Measurements from ENCODE around the gene ZFYVE28. TPM values are rescaled to one million over a fixed set of nuclear protein-coding genes. Genes with fewer than 3 reads are reported as not detected.

The ZFYVE28 gene
- total RNA-seq, 2 donors from 2014 or later, result 49.4 to 63.6 TPM

DNA sequence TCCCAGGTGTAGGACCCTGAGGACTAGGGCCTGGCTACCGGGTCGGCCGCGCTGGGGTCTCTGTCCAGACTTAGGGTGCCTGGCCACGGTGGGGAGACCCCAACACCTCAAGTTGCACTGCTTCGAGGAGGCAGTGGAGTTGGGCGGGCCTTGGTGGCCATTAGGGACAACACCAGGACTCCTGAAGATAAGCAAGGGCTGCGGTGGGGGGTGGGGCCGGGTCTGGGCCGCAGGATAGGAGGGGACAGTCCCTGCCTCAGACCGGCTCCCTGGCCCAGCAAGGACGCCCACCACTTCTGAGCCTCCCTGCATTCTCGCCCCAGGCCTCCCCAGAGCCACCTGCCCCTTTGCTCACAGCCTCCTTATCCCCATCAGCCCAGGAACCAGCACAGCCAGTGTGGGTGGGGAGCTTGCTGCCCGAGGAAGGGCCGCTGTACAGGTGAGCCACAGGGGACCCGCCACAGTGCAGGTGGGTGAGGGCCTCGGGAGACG, 151.1 kb downstream of the ZFYVE28 start:
- no peak for ATAC-seq

DNA sequence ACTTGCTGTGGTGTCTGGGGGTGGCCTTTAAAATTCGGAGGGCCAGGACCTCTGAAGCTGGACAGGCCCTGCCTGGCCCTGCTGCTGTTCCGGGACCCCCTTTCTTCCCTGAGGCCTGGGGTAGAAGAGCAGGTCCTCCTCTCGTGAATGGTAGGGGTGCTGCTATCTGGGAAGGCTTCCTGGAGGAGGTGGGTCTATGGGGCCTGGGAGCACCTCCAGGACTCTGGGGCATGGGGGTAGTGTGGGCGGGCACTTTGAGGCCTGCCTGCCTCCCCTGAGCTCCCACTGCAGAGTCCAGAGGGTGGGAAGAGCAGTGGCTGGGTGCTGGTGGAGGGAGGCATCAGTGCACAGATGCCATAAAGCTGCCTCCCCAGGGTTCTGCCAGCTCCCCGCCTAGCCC, 151.6 kb downstream of the ZFYVE28 start:
- ATAC-seq (no peak), DNase-seq (no peak)
- no peaks in the 10 kb centered on the region for H3K9me3 ChIP-seq (ENCODE audit: control insufficient read depth, low read length, poor library complexity, severe bottlenecking)
- no peak overlapping the region for H3K4me3 Mint-ChIP-seq
- no peaks in the 10 kb centered on the region for H3K4me1 Mint-ChIP-seq
- H3K36me3 Mint-ChIP-seq (ENCODE audit: low read depth), result no peaks in the 10 kb centered on the region
- H3K27ac Mint-ChIP-seq, result no peak overlapping the region
- no peaks in the 10 kb centered on the region for H3K27me3 Mint-ChIP-seq

More for the DNA sequence above, 151.1 kb downstream of the ZFYVE28 start:
- H3K4me3 Mint-ChIP-seq, result no peak overlapping the region
- no peaks in the 10 kb centered on the region for H3K4me1 Mint-ChIP-seq
- DNase-seq, result no peak
- H3K9me3 ChIP-seq (ENCODE audit: control insufficient read depth, low read length, poor library complexity, severe bottlenecking), result no peaks in the 10 kb centered on the region
- H3K27ac Mint-ChIP-seq, result no peak overlapping the region
- no peaks in the 10 kb centered on the region for H3K27me3 Mint-ChIP-seq
- no peaks in the 10 kb centered on the region for H3K36me3 Mint-ChIP-seq (ENCODE audit: low read depth)

DNA sequence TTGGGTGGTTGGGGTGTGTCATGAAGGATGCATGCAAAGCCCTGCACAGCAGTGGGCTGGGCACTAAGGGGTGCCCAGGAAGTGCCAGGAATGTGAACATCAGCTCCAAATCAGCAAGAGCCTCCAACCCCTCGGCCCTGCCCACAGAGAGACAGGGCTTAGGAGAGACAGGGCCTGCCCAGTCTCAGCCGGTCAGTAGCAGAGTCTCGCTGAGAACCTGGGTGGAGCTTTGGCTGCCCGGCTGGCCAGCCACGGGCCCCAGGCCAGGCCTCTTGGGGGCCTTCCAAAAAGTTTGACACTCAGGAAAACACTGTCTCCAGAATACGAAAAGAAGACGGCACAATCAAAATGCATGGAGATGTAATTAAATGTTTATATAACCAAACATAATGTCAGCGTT, 152.3 kb downstream of the ZFYVE28 start:
- no peaks in the 10 kb centered on the region for H3K27me3 Mint-ChIP-seq
- no peak overlapping the region for H3K4me3 Mint-ChIP-seq
- no peaks in the 10 kb centered on the region for H3K9me3 ChIP-seq (ENCODE audit: control insufficient read depth, low read length, poor library complexity, severe bottlenecking)
- no peaks in the 10 kb centered on the region for H3K4me1 Mint-ChIP-seq
- no peak for ATAC-seq
- H3K27ac Mint-ChIP-seq, result peak overlapping the region; percentile 89
- no peak for DNase-seq
- no peaks in the 10 kb centered on the region for H3K36me3 Mint-ChIP-seq (ENCODE audit: low read depth)

DNA sequence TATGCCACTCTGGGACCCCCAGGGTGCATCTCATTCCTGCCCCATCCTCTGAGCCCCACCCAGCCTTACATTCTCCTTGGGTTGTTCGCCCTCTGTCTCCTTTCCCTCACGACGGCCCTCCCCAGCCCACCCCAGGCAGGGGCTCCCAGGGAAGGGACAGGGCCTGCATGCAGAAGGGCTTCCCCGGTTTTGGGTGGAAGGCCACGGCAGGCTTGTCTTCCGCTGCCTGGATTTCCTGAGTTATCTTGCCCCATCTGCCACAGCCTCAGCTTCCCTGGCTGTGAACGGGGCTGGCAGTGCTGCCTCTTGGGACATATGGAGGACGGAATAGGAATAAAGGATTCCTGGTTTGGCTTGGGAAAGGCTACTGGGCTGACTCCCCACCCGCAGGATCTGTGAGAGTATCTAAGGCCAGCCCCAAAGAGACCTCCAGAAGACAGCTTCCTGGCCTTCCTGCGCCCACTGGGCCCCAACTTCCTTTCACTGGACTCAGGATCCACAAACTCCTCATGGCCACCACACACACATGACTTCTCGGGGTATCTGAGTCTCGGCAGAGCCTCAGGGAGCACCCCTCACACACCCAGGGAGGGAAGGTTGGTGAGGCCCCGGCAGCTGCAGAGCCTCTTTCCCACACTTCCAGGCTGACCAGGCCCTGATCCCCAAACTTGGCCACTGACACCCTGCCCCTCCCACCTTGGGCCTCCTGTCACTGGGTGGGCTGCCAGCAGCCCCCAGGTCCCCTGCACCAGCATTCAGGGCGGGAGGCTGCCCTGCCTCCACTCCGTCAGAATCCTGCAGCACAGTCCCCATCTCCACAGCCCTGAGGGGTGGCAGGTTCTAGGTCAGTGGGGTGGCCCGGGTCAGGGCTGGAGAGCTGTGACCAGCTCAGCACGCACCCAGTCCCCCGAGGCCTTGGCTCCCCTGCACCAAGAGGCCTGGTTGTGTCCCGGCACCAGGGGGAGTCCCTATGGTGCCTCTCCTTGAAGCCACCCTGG, 153.0 kb downstream of the ZFYVE28 start:
- H3K27me3 Mint-ChIP-seq, result no peaks in the 10 kb centered on the region
- DNase-seq (no peak), ATAC-seq (no peak)
- no peaks in the 10 kb centered on the region for H3K9me3 ChIP-seq (ENCODE audit: control insufficient read depth, low read length, poor library complexity, severe bottlenecking)
- H3K4me3 Mint-ChIP-seq, result peak overlapping the region; percentile 25
- no peaks in the 10 kb centered on the region for H3K36me3 Mint-ChIP-seq (ENCODE audit: low read depth)
- H3K27ac Mint-ChIP-seq, result peak overlapping the region; percentile 89
- H3K4me1 Mint-ChIP-seq, result no peaks in the 10 kb centered on the region

DNA sequence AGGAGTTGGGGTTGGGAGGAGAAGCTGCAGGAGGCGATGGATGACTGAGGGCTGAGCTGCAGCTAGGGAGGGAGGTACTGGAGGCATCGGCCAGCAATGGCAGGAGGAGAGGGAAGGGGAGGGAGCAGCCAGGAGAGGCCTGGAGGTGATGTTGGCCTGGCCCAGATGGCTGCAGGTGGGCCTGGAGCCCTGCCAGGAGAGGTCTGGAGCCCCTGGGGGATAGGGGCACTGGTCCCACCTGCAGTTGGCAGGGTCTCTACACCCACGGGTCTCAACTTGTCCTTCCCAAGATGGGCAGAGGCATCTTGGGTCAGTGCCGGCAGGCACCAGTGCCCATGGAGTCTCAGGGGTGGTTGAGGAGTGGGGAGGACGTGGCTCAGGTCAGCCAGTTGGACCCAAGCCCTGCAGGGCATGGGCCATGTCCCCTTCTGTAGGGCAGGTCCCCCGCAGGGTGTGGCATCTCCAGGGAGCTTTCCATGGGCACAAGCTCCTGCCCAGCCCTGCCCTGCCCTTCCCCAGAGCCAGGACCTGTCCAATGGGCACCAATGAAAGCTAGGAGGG, 153.9 kb downstream of the ZFYVE28 start:
- H3K4me3 Mint-ChIP-seq, result peak overlapping the region; percentile 25
- no peaks in the 10 kb centered on the region for H3K27me3 Mint-ChIP-seq
- H3K9me3 ChIP-seq (ENCODE audit: control insufficient read depth, low read length, poor library complexity, severe bottlenecking), result no peaks in the 10 kb centered on the region
- H3K4me1 Mint-ChIP-seq, result no peaks in the 10 kb centered on the region
- ATAC-seq (no peak), DNase-seq (peak in 1 of 3 donors; percentile 6)
- H3K36me3 Mint-ChIP-seq (ENCODE audit: low read depth), result no peaks in the 10 kb centered on the region
- peak overlapping the region; percentile 78 for H3K27ac Mint-ChIP-seq

DNA sequence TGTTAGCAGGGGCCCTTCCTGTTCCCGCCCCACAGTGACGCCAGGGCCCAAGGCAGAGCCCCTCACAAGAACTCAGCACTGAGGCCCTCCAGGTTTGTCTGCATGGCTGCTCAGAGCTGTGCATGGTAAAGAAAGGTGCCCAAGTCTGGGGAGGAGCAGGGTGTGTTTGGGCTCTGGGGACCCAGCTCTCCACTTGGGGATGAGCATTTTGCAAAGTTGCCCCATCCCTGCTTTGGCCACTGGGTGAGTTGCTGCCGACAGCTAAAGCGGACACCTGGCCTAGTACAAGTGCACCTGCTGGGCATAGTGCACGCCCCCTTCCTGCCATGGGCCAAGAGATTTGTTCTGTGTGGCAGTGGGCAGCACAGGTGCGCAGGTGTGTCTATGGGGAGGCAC, 154.5 kb downstream of the ZFYVE28 start:
- H3K4me3 Mint-ChIP-seq, result no peak overlapping the region
- no peaks in the 10 kb centered on the region for H3K9me3 ChIP-seq (ENCODE audit: control insufficient read depth, low read length, poor library complexity, severe bottlenecking)
- DNase-seq, result no peak
- H3K4me1 Mint-ChIP-seq, result no peaks in the 10 kb centered on the region
- no peaks in the 10 kb centered on the region for H3K27me3 Mint-ChIP-seq
- ATAC-seq, result no peak
- H3K27ac Mint-ChIP-seq, result peak overlapping the region; percentile 78
- H3K36me3 Mint-ChIP-seq (ENCODE audit: low read depth), result no peaks in the 10 kb centered on the region

DNA sequence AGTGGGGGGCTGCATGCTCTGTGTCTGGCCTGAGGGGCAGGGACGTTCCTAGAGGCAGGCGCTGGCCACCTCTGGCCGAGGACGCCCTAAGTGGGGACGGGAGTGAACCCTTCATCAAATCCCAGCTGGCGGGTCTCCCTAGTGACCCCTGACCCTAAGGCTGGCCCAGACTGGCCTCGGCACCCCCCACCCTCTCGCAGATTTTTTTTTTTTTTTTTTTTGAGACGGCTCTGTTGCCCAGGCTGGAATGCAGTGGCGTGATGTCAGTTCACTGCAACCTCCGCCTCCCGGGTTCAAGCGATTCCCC, 155.5 kb downstream of the ZFYVE28 start:
- H3K9me3 ChIP-seq (ENCODE audit: control insufficient read depth, low read length, poor library complexity, severe bottlenecking), result no peaks in the 10 kb centered on the region
- Mint-ChIP-seq H3K4me3 (peak overlapping the region; percentile 82), H3K27ac (peak overlapping the region; percentile 78), H3K36me3 (ENCODE audit: low read depth) (no peaks in the 10 kb centered on the region), H3K4me1 (no peaks in the 10 kb centered on the region), H3K27me3 (no peaks in the 10 kb centered on the region)
- no peak for ATAC-seq
- no peak for DNase-seq

DNA sequence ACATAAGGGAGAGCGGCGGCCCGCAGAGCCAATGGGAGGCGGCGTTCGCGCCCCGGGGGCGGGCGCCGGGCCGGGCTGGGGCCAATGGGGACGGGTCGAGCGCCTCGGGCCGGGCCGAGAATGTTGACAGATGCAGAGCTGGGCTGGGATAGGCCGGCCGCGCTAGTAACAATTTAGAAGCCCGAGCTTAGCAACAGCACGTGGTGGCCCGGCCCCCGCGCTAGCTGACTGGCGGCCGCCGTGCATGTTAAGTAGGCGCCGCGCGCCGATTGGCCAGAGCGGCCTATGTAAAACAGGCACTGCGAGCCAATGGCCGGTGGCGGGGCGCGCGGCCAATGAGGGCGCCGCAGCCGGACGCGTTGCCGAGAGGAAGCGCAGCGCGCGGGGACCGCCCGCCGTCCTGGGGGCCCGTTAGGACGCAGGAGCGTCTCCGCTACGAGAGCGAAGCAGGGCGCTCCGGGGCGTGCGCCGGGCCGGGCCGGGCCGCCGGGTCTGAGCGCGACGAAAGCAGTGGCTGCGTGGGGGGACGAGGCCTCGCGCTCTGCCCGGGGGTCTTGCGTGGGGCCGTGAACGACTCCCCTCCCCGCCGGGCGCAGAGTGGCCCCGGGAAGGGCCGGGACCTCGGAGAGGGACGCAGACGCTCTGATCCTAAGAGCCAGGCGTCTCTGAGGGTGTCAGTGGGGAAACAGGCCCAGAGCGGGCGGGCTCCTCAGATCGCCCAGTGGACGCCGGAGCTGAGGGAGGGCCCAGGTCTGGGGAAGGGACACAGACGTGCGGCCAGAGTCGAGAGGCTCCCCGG, 156.1 kb downstream of the ZFYVE28 start:
- DNase-seq (peak; percentile 95 to 97 (median 95)), ATAC-seq (peak; percentile 91)
- H3K9me3 ChIP-seq (ENCODE audit: control insufficient read depth, low read length, poor library complexity, severe bottlenecking), result no peaks in the 10 kb centered on the region
- H3K36me3 Mint-ChIP-seq (ENCODE audit: low read depth), result no peaks in the 10 kb centered on the region
- no peaks in the 10 kb centered on the region for H3K27me3 Mint-ChIP-seq
- H3K27ac Mint-ChIP-seq, result peak overlapping the region; percentile 78
- no peaks in the 10 kb centered on the region for H3K4me1 Mint-ChIP-seq
- peak overlapping the region; percentile 82 for H3K4me3 Mint-ChIP-seq

DNA sequence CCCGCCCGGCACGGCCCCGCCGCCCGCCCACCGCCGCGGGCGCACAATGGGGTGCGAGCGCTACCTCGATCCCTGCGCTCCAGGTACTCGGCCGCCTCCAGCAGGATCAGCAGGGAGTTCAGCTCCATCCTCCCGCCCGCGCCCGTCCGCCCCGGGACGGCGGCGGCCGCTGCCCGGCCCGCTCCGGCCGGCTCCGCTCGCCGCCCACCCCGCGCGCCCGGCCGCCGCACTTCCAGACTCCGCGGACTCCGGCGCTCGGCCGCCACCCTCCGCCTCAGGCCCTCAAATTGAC, 156.6 kb downstream of the ZFYVE28 start, which contains the start of gene MXD4:
Gene MXD4 (minus strand): TSS at position 257 of the 292 bp plus-strand sequence. CDS start 129 bp downstream, at position 128.
- no peaks in the 10 kb centered on the region for H3K36me3 Mint-ChIP-seq (ENCODE audit: low read depth)
- ATAC-seq (peak; percentile 0), DNase-seq (no peak)
- H3K4me3 Mint-ChIP-seq, result peak within 1 kb of the TSS; percentile 82
- peak within 1 kb of the TSS; percentile 78 for H3K27ac Mint-ChIP-seq
- H3K9me3 ChIP-seq (ENCODE audit: control insufficient read depth, low read length, poor library complexity, severe bottlenecking), result no peaks in the 10 kb centered on the region
- no peaks in the 10 kb centered on the region for H3K27me3 Mint-ChIP-seq
- peaks cover 3% of the 10 kb centered on the region for H3K4me1 Mint-ChIP-seq

DNA sequence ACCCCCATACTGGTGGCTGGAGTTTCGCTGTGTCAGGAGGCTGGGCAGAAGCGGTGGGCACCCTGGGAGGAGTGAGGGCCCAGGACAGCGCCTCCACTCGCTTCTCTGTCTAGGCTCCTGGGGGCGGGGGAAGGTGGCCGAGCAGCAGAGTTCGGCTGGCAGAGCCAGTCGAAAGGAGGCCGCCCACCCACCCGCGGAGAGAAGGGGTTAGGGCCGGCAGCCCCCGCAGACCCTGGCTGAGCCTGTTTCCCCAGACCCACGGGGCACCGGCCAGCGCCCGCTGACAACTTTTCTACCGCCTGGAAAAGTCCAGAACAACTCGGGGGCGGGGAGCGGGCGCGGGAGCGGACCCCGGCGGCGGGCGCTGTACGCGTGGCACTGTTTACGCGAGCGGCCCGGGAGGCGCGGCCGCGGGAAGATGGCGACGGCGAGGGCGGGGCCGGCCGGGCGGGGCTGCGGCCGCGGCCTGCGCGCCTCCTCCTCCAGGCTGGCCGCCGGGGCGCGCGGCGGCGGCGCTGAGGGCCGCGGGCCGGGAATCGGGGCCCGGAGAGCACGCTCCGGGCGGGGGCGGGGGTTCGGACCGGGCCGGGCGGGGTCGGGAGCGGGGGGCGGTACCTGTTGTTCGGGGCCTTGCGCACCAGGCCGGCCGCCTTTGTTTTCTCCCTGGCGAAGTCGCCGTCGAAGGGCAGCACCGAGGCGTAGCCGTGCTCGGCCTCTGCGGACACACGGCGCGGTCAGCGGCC, 157.2 kb downstream of the ZFYVE28 start:
- no peaks in the 10 kb centered on the region for H3K9me3 ChIP-seq (ENCODE audit: control insufficient read depth, low read length, poor library complexity, severe bottlenecking)
- peak overlapping the region; percentile 71 for H3K4me3 Mint-ChIP-seq
- H3K4me1 Mint-ChIP-seq, result peaks cover 5% of the 10 kb centered on the region
- no peaks in the 10 kb centered on the region for H3K27me3 Mint-ChIP-seq
- DNase-seq (peak; percentile 57 to 68 (median 58)), ATAC-seq (peak; percentile 21)
- H3K36me3 Mint-ChIP-seq (ENCODE audit: low read depth), result no peaks in the 10 kb centered on the region
- H3K27ac Mint-ChIP-seq, result peak overlapping the region; percentile 43

DNA sequence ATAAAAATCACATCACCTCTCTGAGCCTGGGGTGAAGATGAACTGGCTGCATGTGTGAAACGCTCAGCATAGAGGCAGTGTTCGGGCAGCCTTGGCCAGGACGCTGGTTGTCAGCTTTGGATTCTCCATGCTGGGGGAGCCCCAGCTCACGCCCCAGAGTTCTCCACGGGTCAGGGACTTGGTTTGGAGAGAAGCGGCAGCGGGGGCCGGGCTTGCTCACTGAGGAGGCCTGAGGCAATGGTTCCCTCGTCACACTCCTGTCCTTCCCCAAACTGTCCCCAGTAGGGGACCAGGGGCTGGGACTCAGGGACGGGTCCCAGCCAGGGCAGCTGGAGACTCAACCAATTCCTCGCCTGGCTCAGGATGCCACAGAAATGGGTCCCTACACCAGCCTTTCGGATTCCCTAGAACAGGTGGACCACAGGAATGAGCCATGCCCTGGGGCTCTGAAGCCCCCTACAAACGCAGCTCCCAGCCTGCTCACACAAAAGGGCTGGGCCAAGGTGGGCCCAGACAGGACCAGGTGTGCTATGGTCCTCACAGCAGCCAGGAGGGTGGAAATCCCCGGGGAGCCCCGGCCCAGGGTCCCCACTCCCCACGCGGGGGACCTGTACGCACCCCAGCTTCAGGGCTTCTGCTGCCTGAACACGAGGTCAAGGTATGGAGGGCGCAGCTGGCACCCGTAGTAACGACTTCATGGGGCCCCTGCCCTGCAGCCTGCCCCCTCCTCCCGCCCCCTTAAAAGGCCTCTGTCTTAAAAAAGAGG, 157.9 kb downstream of the ZFYVE28 start:
- Mint-ChIP-seq H3K27ac (peak overlapping the region; percentile 43), H3K4me3 (peak overlapping the region; percentile 71), H3K36me3 (ENCODE audit: low read depth) (no peaks in the 10 kb centered on the region), H3K27me3 (no peaks in the 10 kb centered on the region), H3K4me1 (peaks cover 5% of the 10 kb centered on the region)
- peak in 1 of 3 donors; percentile 7 for DNase-seq
- no peaks in the 10 kb centered on the region for H3K9me3 ChIP-seq (ENCODE audit: control insufficient read depth, low read length, poor library complexity, severe bottlenecking)
- no peak for ATAC-seq
